ENCODE results near the gene CUBN. TPM values are rescaled to one million over a fixed set of nuclear protein-coding genes. Genes with fewer than 3 reads are reported as not detected.
A peak's percentile ranks its signal among the peaks of the same experiment; 100 is the strongest.

Gene CUBN
- total RNA-seq, 2 experiments from 2014 or later, result 7.9 to 9.2 TPM

DNA sequence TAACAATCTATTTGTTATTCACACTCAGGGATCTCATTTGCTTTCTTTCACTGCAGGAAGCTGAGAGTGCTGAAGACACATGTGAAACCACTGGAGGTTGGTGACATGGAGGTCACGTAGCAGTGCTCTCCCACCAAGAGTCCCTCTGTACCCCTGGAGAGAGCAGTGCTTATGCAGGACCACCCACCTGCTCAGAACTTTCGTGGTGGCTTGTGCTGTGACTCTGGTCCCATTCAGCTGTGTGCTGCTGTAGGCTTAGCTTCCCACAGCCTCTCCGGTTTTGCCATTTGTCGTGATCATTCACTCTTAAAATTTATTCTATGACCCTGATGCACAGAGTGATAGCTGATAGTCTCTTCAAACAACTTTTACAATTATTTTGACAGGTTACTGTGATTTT is 216.3 kb downstream of the CUBN start:
- intact Hi-C loops (cut with DNase I, micrococcal nuclease), result loop anchor here in 1 of 2 experiments (5.0 kb wide), 2 partner anchors 314 to 344 kb away; partner anchors contain the start of gene VIM
- DNase-seq (no peak), ATAC-seq (ENCODE audit: poor library complexity) (no peak)

DNA sequence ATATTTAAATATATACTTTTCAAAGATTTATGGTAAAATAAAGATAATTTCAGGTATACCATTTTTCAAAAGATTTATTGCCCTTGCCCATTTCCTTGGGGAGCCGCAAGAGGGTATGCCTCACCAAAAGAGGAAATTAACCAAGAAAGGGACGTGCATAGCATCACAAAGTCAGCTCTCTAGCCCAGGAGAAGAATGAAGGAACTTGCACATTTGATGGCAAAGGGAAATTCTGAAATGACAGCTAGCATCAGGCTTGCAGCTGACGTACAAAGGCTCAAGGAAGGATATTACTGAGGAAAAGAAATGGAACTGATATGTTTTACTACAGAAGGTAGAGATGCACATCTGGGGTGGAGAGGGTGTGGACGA is 218.8 kb downstream of the CUBN start:
- TF ChIP-seq, protein P1, sequence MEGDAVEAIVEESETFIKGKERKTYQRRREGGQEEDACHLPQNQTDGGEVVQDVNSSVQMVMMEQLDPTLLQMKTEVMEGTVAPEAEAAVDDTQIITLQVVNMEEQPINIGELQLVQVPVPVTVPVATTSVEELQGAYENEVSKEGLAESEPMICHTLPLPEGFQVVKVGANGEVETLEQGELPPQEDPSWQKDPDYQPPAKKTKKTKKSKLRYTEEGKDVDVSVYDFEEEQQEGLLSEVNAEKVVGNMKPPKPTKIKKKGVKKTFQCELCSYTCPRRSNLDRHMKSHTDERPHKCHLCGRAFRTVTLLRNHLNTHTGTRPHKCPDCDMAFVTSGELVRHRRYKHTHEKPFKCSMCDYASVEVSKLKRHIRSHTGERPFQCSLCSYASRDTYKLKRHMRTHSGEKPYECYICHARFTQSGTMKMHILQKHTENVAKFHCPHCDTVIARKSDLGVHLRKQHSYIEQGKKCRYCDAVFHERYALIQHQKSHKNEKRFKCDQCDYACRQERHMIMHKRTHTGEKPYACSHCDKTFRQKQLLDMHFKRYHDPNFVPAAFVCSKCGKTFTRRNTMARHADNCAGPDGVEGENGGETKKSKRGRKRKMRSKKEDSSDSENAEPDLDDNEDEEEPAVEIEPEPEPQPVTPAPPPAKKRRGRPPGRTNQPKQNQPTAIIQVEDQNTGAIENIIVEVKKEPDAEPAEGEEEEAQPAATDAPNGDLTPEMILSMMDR (IDR thresholded peaks at IDR 0.05), result no peak
- Mint-ChIP-seq H3K27me3 (no peaks in the 10 kb centered on the region), H3K4me3 (no peak overlapping the region), H3K4me1 (ENCODE audit: low read depth) (no peaks in the 10 kb centered on the region), H3K9me3 (no peaks in the 10 kb centered on the region), H3K36me3 (ENCODE audit: low read depth) (peaks cover 41% of the 10 kb centered on the region), H3K27ac (no peak overlapping the region)
- CTCF ChIA-PET, result no interaction called here
- no peak for ATAC-seq (ENCODE audit: poor library complexity)
- Histone ChIP-seq H3K9me3 (ENCODE audit: control insufficient read depth in 1 of 2, insufficient read depth in 1 of 2, low read length in 2 of 2) (no peaks in the 10 kb centered on the region), H3K27ac (ENCODE audit: low read depth in 1 of 2, low read length in 2 of 2) (no peak overlapping the region), H3K36me3 (ENCODE audit: insufficient read depth, low read length) (peaks cover 3% of the 10 kb centered on the region), H3K27me3 (ENCODE audit: control insufficient read depth in 1 of 2, insufficient read depth in 2 of 2, low read length in 2 of 2) (no peaks in the 10 kb centered on the region), H3K4me3 (ENCODE audit: low read length) (no peak overlapping the region), H3K4me1 (ENCODE audit: insufficient read depth, low read length) (no peaks in the 10 kb centered on the region)
- DNase-seq, result peak in 4 of 14 experiments; percentile 6 to 55 (median 30)
- intact Hi-C loops (cut with DNase I, micrococcal nuclease), result loop anchor here in 1 of 2 experiments (5.0 kb wide), 2 partner anchors 317 to 347 kb away; partner anchors contain the start of gene VIM
- POLR2A ChIA-PET, result interaction anchor here (0.6 kb wide), 1 partner anchor 233 kb away, joined by 3 read pairs; no protein-coding TSS in a partner anchor

More for the DNA sequence above, 216.3 kb downstream of the CUBN start:
- Histone ChIP-seq H3K27ac (ENCODE audit: low read depth in 1 of 2, low read length in 2 of 2) (no peak overlapping the region), H3K4me1 (ENCODE audit: insufficient read depth, low read length) (no peaks in the 10 kb centered on the region), H3K4me3 (ENCODE audit: low read length) (no peak overlapping the region), H3K27me3 (ENCODE audit: control insufficient read depth in 1 of 2, insufficient read depth in 2 of 2, low read length in 2 of 2) (no peaks in the 10 kb centered on the region), H3K36me3 (ENCODE audit: insufficient read depth, low read length) (peaks cover 3% of the 10 kb centered on the region), H3K9me3 (ENCODE audit: control insufficient read depth in 1 of 2, insufficient read depth in 1 of 2, low read length in 2 of 2) (no peaks in the 10 kb centered on the region)
- Mint-ChIP-seq H3K27ac (no peak overlapping the region), H3K4me3 (no peak overlapping the region), H3K4me1 (ENCODE audit: low read depth) (no peaks in the 10 kb centered on the region), H3K27me3 (no peaks in the 10 kb centered on the region), H3K9me3 (no peaks in the 10 kb centered on the region), H3K36me3 (ENCODE audit: low read depth) (peaks cover 40% of the 10 kb centered on the region)
- CTCF ChIA-PET, result no interaction called here
- POLR2A ChIA-PET, result no interaction called here
- TF ChIP-seq, protein P1 (IDR thresholded peaks at IDR 0.05), result no peak

DNA sequence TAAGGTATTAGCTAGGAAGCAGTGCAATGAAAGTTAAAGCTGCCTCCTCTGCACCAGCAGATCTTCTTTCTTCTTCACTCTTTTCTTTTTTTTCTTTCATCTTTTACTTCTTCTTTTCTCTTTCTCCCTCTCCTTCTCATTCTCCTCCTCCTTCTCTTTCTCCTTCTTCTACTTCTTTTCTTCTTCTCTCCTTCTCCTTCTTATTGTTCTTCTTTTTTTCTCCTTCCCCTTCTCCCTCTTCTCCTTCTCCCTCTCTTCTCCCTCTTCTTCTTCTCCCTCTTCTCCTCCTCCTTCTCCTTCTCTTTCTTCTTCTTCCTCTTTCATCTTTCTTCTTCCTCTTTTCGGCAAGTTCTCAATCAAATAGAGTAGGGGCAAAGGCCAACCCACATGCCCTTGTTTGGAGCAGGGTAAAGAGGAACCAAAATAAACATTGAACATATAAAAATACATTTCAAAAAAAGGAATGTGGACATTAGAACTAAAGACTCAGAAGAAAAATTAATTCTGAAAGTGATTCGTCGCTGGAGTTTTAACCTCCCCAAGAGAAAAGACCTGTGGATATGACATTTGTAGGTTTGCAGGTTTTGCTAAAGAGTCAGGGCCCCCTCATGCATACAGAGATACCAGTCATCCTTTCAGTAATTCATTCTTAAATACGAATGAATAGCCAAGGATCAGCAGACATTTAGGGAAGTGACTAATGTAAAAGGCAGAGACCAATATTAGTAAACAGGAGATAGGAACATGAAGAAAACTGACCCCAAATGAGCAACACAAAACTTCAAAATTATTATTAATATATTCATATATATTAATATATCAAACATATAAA is 219.4 kb downstream of the CUBN start:
- H3K4me3 ChIP-seq (ENCODE audit: low read length), result no peak overlapping the region
- peaks cover 3% of the 10 kb centered on the region for H3K36me3 ChIP-seq (ENCODE audit: insufficient read depth, low read length)
- DNase-seq, result peak in 1 of 14 experiments; percentile 7
- no peak for ATAC-seq (ENCODE audit: poor library complexity)
- Mint-ChIP-seq H3K27ac (no peak overlapping the region), H3K4me3 (no peak overlapping the region), H3K4me1 (ENCODE audit: low read depth) (no peaks in the 10 kb centered on the region), H3K9me3 (no peaks in the 10 kb centered on the region), H3K36me3 (ENCODE audit: low read depth) (peaks cover 36% of the 10 kb centered on the region), H3K27me3 (no peaks in the 10 kb centered on the region)
- TF ChIP-seq, protein P1 (IDR thresholded peaks at IDR 0.05), result no peak
- no peak overlapping the region for H3K27ac ChIP-seq (ENCODE audit: low read depth in 1 of 2, low read length in 2 of 2)
- intact Hi-C loops (cut with DNase I, micrococcal nuclease), result loop anchor here in 1 of 2 experiments (5.0 kb wide), 2 partner anchors 317 to 347 kb away; partner anchors contain the start of gene VIM
- H3K27me3 ChIP-seq (ENCODE audit: control insufficient read depth in 1 of 2, insufficient read depth in 2 of 2, low read length in 2 of 2), result no peaks in the 10 kb centered on the region
- CTCF ChIA-PET, result no interaction called here
- H3K9me3 ChIP-seq (ENCODE audit: control insufficient read depth in 1 of 2, insufficient read depth in 1 of 2, low read length in 2 of 2), result no peaks in the 10 kb centered on the region
- H3K4me1 ChIP-seq (ENCODE audit: insufficient read depth, low read length), result no peaks in the 10 kb centered on the region
- POLR2A ChIA-PET, result no interaction called here

All from CD4-positive, alpha-beta T cell (primary cell).